Rectal smooth muscle tissue (tissue), 1 donor: ENCODE measurements around the gene SIX3.

Source experiments
- H3K27ac ChIP-seq: one replicate; pipeline ENCODE4 v1.7.0; 2013; ENCODE audit warnings: low read depth, low read length, inconsistent platforms
- H3K27me3 ChIP-seq: one replicate; pipeline ENCODE4 v1.7.0; 2013; ENCODE audit warnings: low read length; ENCODE audit not compliant: control insufficient read depth, insufficient read depth
- H3K36me3 ChIP-seq: one replicate; pipeline ENCODE4 v1.7.0; 2013; ENCODE audit warnings: low read length; ENCODE audit not compliant: control insufficient read depth, insufficient read depth
- H3K4me1 ChIP-seq: one replicate; pipeline ENCODE4 v1.7.0; 2013; ENCODE audit warnings: low read length; ENCODE audit not compliant: control insufficient read depth, insufficient read depth
- H3K4me3 ChIP-seq: one replicate; pipeline ENCODE4 v1.7.0; 2013; ENCODE audit warnings: low read length
- H3K9ac ChIP-seq: one replicate; pipeline ENCODE4 v1.7.0; 2013; ENCODE audit warnings: low read length

SIX3 gene

DNA sequence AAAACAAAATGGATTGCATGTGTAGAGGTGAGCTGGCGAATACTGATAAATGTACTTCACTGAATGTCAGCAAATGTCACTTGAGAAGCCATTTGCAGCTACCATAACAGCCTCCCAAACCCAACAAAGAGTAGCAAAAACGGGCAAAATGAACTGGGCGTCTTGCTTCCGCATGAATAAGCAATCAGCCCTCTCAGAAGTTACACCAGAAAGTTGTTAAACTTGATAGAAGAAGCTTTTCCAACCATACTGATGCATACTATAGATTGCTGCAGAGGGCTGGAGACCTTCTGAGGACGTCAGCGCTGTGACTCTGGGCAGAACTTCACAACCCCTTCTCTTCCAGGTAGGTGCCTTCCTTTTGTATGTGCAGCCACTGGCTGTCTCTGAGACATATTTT is 18.7 kb upstream of the SIX3 start:
- peaks cover 10% of the 10 kb centered on the region for H3K27me3 ChIP-seq
- no peaks in the 10 kb centered on the region for H3K4me1 ChIP-seq
- no peak overlapping the region for H3K9ac ChIP-seq
- H3K36me3 ChIP-seq = no peaks in the 10 kb centered on the region
- H3K27ac ChIP-seq = no peak overlapping the region
- H3K4me3 ChIP-seq = no peak overlapping the region

DNA sequence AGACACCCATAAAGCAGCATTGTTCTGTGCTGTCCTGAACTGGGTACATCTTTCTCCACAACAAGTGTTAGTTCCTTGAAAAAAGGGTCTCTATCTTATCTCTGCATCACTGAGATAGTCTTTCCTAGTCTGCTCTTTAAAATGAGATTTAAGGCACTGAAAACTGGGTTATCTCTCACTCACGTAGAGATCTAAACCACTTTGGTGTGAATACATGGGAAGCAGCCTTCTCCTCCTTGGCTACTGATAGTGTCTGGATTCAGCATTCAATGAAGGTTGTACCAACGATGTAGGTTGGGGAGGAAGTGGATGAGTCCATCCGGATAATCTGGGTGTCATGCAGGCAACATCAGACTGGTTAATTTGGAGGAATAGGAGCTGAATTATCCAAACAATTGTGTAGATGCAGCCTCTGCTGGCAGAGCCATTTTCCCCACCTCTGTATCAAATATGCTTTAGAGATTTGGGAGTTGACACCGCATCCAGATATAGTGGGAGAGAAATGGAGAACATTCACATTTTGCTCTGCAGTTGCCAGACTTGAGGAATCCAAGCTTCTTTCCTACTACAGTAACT is 15.9 kb upstream of the SIX3 start:
- Histone ChIP-seq H3K36me3 (no peaks in the 10 kb centered on the region), H3K27ac (no peak overlapping the region), H3K4me1 (no peaks in the 10 kb centered on the region), H3K9ac (no peak overlapping the region), H3K27me3 (peaks cover 24% of the 10 kb centered on the region), H3K4me3 (no peak overlapping the region)

DNA sequence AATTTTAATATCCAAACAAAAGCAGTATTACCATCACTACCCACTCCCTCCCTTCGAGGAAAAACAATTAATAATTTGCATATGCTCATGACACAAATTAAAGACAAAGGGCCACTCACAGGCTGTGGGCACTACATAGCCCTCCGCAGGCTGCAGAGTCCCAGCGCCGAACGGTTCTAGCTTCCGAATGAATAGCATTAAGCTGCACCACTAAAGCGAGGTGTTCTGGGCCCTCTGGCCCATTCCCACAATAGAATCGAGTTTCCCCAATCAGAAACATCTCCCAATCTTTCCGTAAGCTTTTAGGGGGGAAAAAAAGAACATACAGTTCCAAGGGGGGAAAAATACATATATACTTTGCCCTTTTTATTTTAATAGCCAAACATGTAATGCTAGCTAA is 14.5 kb upstream of the SIX3 start:
- Histone ChIP-seq H3K27me3 (peaks cover 34% of the 10 kb centered on the region), H3K27ac (no peak overlapping the region)

DNA sequence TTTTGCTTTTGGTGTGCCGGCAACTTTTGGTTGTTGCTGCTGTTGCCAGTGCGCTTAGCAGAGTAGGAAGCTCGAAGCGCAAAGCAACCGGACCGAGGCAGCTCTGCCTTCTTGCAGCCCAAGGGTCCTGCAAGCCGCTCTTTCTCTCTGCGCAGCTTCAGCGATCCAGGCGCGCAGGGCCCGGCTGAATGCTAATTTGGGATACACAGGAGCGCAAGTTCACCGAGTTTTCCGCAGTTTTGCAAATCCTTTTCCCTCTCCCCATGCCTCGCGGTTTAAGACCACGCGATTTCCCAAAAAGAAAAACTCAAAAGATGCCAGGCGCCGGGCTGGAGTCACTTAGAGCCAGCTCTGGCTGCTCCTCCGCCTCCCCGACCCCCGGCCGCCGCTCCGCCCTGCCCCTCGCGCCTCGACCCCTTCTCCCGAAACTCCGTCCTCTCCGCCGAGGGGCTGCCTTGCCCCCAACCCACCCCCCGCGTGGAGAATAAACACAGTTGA is 13.5 kb upstream of the SIX3 start:
- Histone ChIP-seq H3K36me3 (no peaks in the 10 kb centered on the region), H3K27ac (no peak overlapping the region), H3K4me3 (no peak overlapping the region), H3K4me1 (no peaks in the 10 kb centered on the region), H3K9ac (no peak overlapping the region), H3K27me3 (peaks cover 40% of the 10 kb centered on the region)

More for the DNA sequence above, 14.5 kb upstream of the SIX3 start:
- Histone ChIP-seq H3K36me3 (no peaks in the 10 kb centered on the region), H3K4me1 (no peaks in the 10 kb centered on the region), H3K4me3 (no peak overlapping the region), H3K9ac (no peak overlapping the region)

DNA sequence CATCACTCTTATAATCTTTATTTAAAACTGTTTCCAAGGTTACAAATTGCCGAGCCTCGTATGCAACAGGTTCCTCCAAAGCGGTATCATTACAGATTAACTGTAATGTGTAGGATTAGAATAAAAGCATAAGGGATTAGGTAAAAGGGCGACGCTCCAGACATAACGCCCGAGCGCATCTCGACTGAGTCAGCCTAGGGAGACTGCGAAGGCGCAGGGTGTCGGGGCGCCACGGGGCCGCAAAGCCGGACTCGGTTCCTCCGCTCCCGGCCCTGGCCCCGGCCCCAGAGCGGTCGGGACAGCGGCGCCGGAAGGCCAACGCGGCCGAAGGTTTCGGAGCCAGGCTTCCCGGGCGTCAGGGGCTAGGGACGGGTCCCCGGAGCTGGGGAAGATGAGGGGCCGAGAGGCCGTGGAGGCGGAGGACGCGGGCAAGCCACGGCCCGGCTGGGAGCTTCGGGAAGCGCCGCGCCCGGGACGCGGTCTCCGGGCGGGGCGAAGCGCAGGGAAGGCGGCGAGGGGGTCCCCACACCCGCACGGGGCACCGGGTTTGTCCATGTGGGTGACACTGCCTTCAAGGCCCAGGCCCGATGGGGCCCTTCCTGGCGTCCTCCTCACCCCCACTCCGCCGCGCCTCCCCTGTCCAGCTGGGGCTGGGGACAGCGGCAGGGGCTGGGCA is 12.9 kb upstream of the SIX3 start:
- Histone ChIP-seq H3K9ac (no peak overlapping the region), H3K27me3 (peaks cover 44% of the 10 kb centered on the region), H3K36me3 (no peaks in the 10 kb centered on the region), H3K4me3 (peak overlapping the region; percentile 16), H3K4me1 (no peaks in the 10 kb centered on the region), H3K27ac (no peak overlapping the region)

DNA sequence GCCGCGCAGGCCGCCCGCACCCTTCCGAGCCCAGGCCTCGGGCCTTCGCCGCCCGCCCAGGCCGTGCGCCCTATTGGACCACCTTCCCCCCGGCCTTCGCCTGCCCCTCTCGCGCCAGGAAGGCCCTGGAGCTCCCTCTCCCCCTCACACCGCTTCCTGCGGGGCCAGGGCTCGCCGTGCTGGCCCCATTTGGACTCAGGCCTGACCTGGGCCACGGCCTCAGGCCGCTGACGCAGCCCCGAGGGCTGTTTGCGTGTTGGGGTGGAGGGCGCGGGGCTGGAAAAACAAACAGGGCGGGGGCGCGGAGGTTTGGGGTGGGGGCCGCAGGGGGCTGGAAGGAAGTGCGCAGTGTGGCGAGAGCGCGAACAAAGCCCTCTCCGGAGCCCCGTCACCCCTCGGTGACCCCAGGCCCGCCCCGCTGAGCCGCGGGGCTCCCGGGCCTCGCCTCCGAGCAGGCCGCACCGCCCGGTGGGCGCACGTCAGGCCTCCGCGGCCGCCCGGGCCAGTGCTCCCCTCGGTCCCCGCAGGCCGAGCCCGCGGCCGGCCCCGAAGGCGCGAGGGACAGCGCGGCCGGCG is 12.3 kb upstream of the SIX3 start:
- peaks cover 49% of the 10 kb centered on the region for H3K27me3 ChIP-seq
- no peaks in the 10 kb centered on the region for H3K4me1 ChIP-seq
- H3K27ac ChIP-seq = no peak overlapping the region
- peak overlapping the region; percentile 16 for H3K4me3 ChIP-seq
- H3K9ac ChIP-seq = no peak overlapping the region
- no peaks in the 10 kb centered on the region for H3K36me3 ChIP-seq

DNA sequence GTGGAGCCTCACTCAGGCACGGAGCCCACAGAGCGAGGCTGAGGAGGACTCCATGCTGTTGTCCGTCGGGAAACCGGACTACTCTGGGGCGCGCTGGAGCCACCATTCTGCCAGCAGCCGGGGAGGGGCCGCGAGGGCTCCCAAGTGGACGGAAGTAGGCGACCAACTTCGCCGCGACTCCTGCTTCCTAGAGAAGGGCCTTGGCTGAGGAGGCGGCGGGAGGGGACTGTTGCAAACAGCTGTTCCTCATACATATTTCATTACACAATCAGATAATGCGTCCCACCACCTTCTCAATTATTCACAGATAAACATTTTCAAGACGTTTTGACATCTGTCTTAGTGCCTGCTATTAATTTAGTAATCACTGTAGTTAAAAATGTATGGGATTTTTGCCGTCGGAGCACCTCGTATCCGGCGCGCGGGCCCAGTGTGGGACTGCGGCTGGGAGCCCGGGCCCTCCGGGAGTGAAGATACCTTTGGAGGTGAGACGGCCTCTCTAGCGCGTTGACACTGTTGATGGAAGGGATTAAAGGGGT is 11.7 kb upstream of the SIX3 start:
- Histone ChIP-seq H3K27me3 (peaks cover 49% of the 10 kb centered on the region), H3K9ac (no peak overlapping the region), H3K27ac (no peak overlapping the region), H3K36me3 (no peaks in the 10 kb centered on the region), H3K4me1 (no peaks in the 10 kb centered on the region), H3K4me3 (no peak overlapping the region)

DNA sequence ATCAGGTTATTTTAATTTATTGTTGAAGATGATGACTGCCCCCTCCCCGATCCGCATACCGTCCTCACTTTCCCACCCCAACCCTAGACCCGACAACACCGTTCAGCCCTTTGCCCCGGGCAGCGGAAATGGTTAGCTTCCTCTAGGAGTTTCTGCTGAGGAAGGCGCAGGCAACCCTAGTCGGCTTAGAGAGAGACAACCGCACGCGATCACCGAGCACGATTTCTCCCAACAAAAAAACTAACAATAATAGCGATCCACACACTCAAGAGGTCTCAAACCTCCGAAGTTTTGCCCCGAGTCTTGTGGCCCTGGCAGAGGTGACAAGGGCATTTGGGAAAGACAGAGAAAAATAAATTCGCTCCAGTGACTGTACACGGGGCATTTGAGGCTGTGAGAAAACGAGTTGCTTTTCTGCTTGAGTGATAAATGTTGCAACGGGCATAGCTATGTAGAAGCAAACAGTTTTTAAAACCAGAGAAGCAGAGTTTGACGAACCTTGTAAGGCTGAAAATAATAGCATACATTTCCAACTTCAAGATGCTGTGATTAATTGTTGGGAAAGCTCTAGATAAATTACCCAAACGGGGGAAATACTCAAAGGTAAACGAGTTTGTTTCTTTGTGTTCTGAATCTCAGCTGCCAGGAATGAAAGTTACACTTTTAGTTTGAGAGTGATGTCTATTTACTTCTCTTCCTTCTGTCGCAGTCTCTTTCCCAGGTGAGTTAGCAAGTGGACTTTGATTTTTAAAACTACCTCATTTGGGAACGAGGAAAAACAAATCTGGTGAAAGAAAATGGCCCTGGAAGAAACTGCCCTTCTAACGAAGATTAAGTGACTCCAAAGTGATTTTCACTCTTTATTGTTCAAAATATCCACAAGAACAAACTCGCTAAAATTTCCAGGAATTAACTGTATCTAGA is 11.0 kb upstream of the SIX3 start:
- H3K27ac ChIP-seq = no peak overlapping the region
- peaks cover 47% of the 10 kb centered on the region for H3K27me3 ChIP-seq
- no peaks in the 10 kb centered on the region for H3K36me3 ChIP-seq
- no peak overlapping the region for H3K4me3 ChIP-seq
- no peak overlapping the region for H3K9ac ChIP-seq
- H3K4me1 ChIP-seq = no peaks in the 10 kb centered on the region

DNA sequence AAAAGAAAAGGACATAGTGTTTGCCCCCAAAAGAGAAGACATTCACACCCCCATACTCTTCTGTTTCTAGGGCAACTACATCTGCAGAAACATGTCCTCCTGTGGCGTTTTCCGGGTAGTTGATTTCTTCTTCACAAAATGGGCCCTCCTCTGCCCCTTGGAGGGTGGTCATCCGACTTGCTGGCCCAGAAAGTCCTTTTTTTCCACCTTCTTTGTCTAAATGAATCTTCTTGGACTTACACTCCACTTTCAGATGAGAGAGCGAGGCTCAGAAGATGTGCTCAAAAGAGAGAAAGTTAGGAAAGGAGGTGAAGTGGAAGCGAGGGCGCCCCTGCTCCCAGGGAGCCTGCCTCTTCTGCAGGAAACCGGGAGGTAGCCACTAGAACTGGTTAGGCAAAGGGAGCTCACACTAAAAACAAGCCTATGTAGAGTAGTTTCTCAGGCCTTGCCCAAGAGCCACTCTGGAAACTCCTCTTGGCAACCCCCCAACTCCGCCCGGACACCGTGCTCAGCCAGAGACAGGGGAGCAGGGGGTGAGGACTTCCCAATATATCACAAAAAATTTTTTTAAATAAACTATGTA is 10.2 kb upstream of the SIX3 start:
- no peaks in the 10 kb centered on the region for H3K4me1 ChIP-seq
- H3K27me3 ChIP-seq = peaks cover 50% of the 10 kb centered on the region
- no peak overlapping the region for H3K27ac ChIP-seq
- no peak overlapping the region for H3K4me3 ChIP-seq
- H3K36me3 ChIP-seq = no peaks in the 10 kb centered on the region
- H3K9ac ChIP-seq = no peak overlapping the region

DNA sequence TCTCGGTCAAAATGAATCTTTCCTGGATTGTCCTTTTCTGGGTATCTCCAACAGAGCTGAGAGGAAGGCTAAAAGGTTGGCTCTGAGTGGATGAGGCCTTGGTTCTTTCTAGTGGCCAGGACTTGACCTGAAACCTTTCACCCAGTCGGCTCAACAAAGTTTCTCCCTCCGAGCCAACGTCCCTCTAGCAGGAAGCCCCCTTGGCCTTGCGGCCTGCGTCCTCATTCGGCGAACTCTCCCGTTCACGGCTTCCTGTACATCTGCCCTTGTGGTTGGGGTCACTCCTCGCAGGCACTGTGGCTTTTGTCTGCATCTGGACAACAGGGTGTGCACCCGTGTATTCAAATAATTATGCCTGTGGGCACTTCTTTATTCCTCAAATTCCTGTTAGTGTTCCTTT is 9.4 kb upstream of the SIX3 start:
- Histone ChIP-seq H3K27me3 (peaks cover 50% of the 10 kb centered on the region), H3K4me3 (no peak overlapping the region), H3K36me3 (no peaks in the 10 kb centered on the region), H3K9ac (no peak overlapping the region), H3K4me1 (no peaks in the 10 kb centered on the region), H3K27ac (no peak overlapping the region)

DNA sequence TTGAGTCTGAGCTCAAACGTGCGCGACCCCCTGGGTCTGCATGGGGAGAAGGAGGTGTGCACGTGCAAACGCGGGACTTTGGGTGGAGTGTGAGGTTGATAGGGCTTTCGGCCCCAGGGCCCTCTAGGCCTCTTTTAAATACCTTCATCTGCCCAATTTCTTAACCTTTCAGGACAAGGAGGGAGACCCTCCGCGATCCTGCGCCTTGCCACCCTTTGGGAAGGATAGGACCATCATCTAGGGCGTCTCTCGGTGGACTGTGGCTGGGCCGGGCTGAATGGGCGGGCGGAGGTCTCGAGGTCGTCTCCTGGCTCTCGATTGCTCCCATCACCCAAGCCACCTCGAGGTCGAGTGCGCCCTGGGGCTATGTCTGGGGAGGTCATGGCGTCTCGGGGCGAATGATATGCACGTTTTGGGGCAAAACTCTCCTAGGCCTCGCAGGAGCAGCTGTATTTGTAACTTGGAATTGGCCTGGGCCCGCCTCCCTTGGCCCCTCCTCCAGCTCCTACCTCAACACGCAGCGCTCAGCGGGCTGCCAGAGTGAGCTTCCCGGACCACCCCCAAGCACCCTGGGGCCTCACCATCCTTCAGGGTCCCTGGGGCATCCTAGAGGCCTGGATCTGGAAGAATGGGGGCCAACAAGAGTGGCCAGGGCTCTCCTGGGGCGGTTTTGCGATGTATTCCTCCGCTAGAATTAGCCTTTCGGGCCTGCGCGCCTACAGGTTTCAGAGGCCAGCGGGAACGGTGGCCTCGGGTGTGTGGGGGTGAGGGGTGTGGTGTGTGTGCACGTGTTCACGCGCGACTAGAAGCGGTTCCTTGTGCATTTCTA is 8.7 kb upstream of the SIX3 start:
- no peak overlapping the region for H3K9ac ChIP-seq
- H3K36me3 ChIP-seq = no peaks in the 10 kb centered on the region
- no peak overlapping the region for H3K4me3 ChIP-seq
- H3K4me1 ChIP-seq = no peaks in the 10 kb centered on the region
- peaks cover 54% of the 10 kb centered on the region for H3K27me3 ChIP-seq
- no peak overlapping the region for H3K27ac ChIP-seq
